ENCODE data around the gene SLC24A3. TPM values are rescaled to one million over a fixed set of nuclear protein-coding genes. Genes with fewer than 3 reads are reported as not detected.

SLC24A3 gene
- total RNA-seq, 1 donor from 2014 or later = 0.79 TPM

GRCh38 chr20:19747903-19748302 lies 535.5 kb downstream of the SLC24A3 start:
- H3K27ac ChIP-seq (ENCODE audit: low read depth, low read length) = no peak overlapping the region
- H3K4me3 Mint-ChIP-seq (ENCODE audit: unreplicated experiment) = no peak overlapping the region
- no peak overlapping the region for H3K4me2 ChIP-seq (ENCODE audit: low read length)
- H3K9me3 Mint-ChIP-seq (ENCODE audit: unreplicated experiment) = peaks cover 4% of the 10 kb centered on the region
- no peak overlapping the region for H3K27ac Mint-ChIP-seq (ENCODE audit: unreplicated experiment)
- no peaks in the 10 kb centered on the region for H3K4me1 Mint-ChIP-seq (ENCODE audit: low read depth, unreplicated experiment)
- H2AFZ ChIP-seq (ENCODE audit: low read depth, low read length) = no peak overlapping the region
- H4K20me1 ChIP-seq (ENCODE audit: insufficient read depth, low read length) = no peaks in the 10 kb centered on the region
- no peaks in the 10 kb centered on the region for H3K79me2 ChIP-seq (ENCODE audit: insufficient read depth, low read length)
- no peaks in the 10 kb centered on the region for H3K36me3 ChIP-seq (ENCODE audit: insufficient read depth, low read length)
- no peaks in the 10 kb centered on the region for H3K36me3 Mint-ChIP-seq (ENCODE audit: low read depth, unreplicated experiment)
- DNase-seq (ENCODE audit: low read depth) = no peak
- no peak for FAIRE-seq
- TF ChIP-seq CTCF (IDR thresholded peaks at IDR 0.05; ENCODE audit: insufficient read depth, low read depth, low read length) = no peak
- TF ChIP-seq EZH2 (IDR thresholded peaks at IDR 0.05; ENCODE audit: insufficient read depth, low read length) = no peak
- H3K9me3 ChIP-seq (ENCODE audit: insufficient read depth, low read depth, low read length) = no peaks in the 10 kb centered on the region
- no peak overlapping the region for H3K9ac ChIP-seq (ENCODE audit: low read length)
- peaks cover 2% of the 10 kb centered on the region for H3K27me3 Mint-ChIP-seq (ENCODE audit: low read depth, unreplicated experiment)
- no peak overlapping the region for H3K4me3 ChIP-seq (ENCODE audit: insufficient read depth, low read depth, low read length)
- H3K4me1 ChIP-seq (ENCODE audit: insufficient read depth, low read length) = no peaks in the 10 kb centered on the region
- peaks cover 3% of the 10 kb centered on the region for H3K27me3 ChIP-seq (ENCODE audit: insufficient read depth, low read length)

GRCh38 chr20:19748681-19749080 lies 536.2 kb downstream of the SLC24A3 start:
- no peaks in the 10 kb centered on the region for H3K4me1 Mint-ChIP-seq (ENCODE audit: low read depth, unreplicated experiment)
- no peaks in the 10 kb centered on the region for H3K36me3 Mint-ChIP-seq (ENCODE audit: low read depth, unreplicated experiment)
- TF ChIP-seq CTCF (IDR thresholded peaks at IDR 0.05; ENCODE audit: insufficient read depth, low read depth, low read length) (no peak), EZH2 (IDR thresholded peaks at IDR 0.05; ENCODE audit: insufficient read depth, low read length) (no peak)

GRCh38 chr20:19749618-19750071 lies 537.2 kb downstream of the SLC24A3 start:
- no peak for TF ChIP-seq EZH2 (IDR thresholded peaks at IDR 0.05; ENCODE audit: insufficient read depth, low read length)
- TF ChIP-seq CTCF (IDR thresholded peaks at IDR 0.05; ENCODE audit: insufficient read depth, low read depth, low read length) = no peak

More at GRCh38 chr20:19748681-19749080, 536.2 kb downstream of the SLC24A3 start:
- H3K27me3 ChIP-seq (ENCODE audit: insufficient read depth, low read length) = peaks cover under 1% of the 10 kb centered on the region
- Mint-ChIP-seq H3K4me3 (ENCODE audit: unreplicated experiment) (no peak overlapping the region), H3K9me3 (ENCODE audit: unreplicated experiment) (peaks cover 4% of the 10 kb centered on the region), H3K27me3 (ENCODE audit: low read depth, unreplicated experiment) (peaks cover 4% of the 10 kb centered on the region), H3K27ac (ENCODE audit: unreplicated experiment) (no peak overlapping the region)
- H3K79me2 ChIP-seq (ENCODE audit: insufficient read depth, low read length) = no peaks in the 10 kb centered on the region
- H3K9ac ChIP-seq (ENCODE audit: low read length) = no peak overlapping the region
- H3K36me3 ChIP-seq (ENCODE audit: insufficient read depth, low read length) = no peaks in the 10 kb centered on the region
- no peak overlapping the region for H3K4me2 ChIP-seq (ENCODE audit: low read length)
- FAIRE-seq (no peak), DNase-seq (ENCODE audit: low read depth) (no peak)
- H3K9me3 ChIP-seq (ENCODE audit: insufficient read depth, low read depth, low read length) = no peaks in the 10 kb centered on the region
- no peak overlapping the region for H3K4me3 ChIP-seq (ENCODE audit: insufficient read depth, low read depth, low read length)
- no peaks in the 10 kb centered on the region for H3K4me1 ChIP-seq (ENCODE audit: insufficient read depth, low read length)
- no peaks in the 10 kb centered on the region for H4K20me1 ChIP-seq (ENCODE audit: insufficient read depth, low read length)
- no peak overlapping the region for H3K27ac ChIP-seq (ENCODE audit: low read depth, low read length)
- no peak overlapping the region for H2AFZ ChIP-seq (ENCODE audit: low read depth, low read length)

More at GRCh38 chr20:19749618-19750071, 537.2 kb downstream of the SLC24A3 start:
- no peak overlapping the region for H2AFZ ChIP-seq (ENCODE audit: low read depth, low read length)
- no peak for DNase-seq (ENCODE audit: low read depth)
- H4K20me1 ChIP-seq (ENCODE audit: insufficient read depth, low read length) = no peaks in the 10 kb centered on the region
- no peak overlapping the region for H3K4me3 Mint-ChIP-seq (ENCODE audit: unreplicated experiment)
- H3K27ac Mint-ChIP-seq (ENCODE audit: unreplicated experiment) = no peak overlapping the region
- H3K9me3 Mint-ChIP-seq (ENCODE audit: unreplicated experiment) = peaks cover 4% of the 10 kb centered on the region
- peaks cover 4% of the 10 kb centered on the region for H3K27me3 Mint-ChIP-seq (ENCODE audit: low read depth, unreplicated experiment)
- no peak for FAIRE-seq
- no peaks in the 10 kb centered on the region for H3K9me3 ChIP-seq (ENCODE audit: insufficient read depth, low read depth, low read length)
- no peaks in the 10 kb centered on the region for H3K4me1 Mint-ChIP-seq (ENCODE audit: low read depth, unreplicated experiment)
- H3K27ac ChIP-seq (ENCODE audit: low read depth, low read length) = no peak overlapping the region
- no peak overlapping the region for H3K4me2 ChIP-seq (ENCODE audit: low read length)
- H3K79me2 ChIP-seq (ENCODE audit: insufficient read depth, low read length) = no peaks in the 10 kb centered on the region
- H3K4me1 ChIP-seq (ENCODE audit: insufficient read depth, low read length) = no peaks in the 10 kb centered on the region
- H3K27me3 ChIP-seq (ENCODE audit: insufficient read depth, low read length) = no peaks in the 10 kb centered on the region
- H3K9ac ChIP-seq (ENCODE audit: low read length) = no peak overlapping the region
- H3K36me3 Mint-ChIP-seq (ENCODE audit: low read depth, unreplicated experiment) = no peaks in the 10 kb centered on the region
- no peaks in the 10 kb centered on the region for H3K36me3 ChIP-seq (ENCODE audit: insufficient read depth, low read length)
- no peak overlapping the region for H3K4me3 ChIP-seq (ENCODE audit: insufficient read depth, low read depth, low read length)

All from astrocyte (in vitro differentiated cells and primary cell).